ENCODE data around the gene NDUFAF8. TPM values are rescaled to one million over a fixed set of nuclear protein-coding genes. Genes with fewer than 3 reads are reported as not detected.
"Not testable (repeated sequence)": the region's sequence is repeated elsewhere in the genome, so short reads cannot be mapped to it uniquely, and the experiment has no call there.

NDUFAF8 gene
- total RNA-seq, 2 experiments from 2014 or later: 75.7 to 77.0 TPM

GRCh38 chr17:81221371-81221841, 17.7 kb upstream of the NDUFAF8 start:
- no peak for DNase-seq
- intact Hi-C loops (cut with micrococcal nuclease): loop anchor here (5.0 kb wide), 1 partner anchor 189 kb away; no protein-coding TSS in a partner anchor
- H3K36me3 Mint-ChIP-seq (ENCODE audit: low read depth): peaks cover 4% of the 10 kb centered on the region
- no peaks in the 10 kb centered on the region for H3K27me3 Mint-ChIP-seq (ENCODE audit: low read depth)
- peaks cover 16% of the 10 kb centered on the region for H3K4me1 Mint-ChIP-seq (ENCODE audit: low read depth)
- H3K9me3 Mint-ChIP-seq: no peaks in the 10 kb centered on the region
- H3K4me3 Mint-ChIP-seq: peak overlapping the region; percentile 68
- CTCF ChIA-PET: no interaction called here
- H3K27ac Mint-ChIP-seq: no peak overlapping the region

- intact Hi-C loops (cut with micrococcal nuclease): loop anchor here (5.0 kb wide), 1 partner anchor 190 kb away; no protein-coding TSS in a partner anchor
- CTCF ChIA-PET: no interaction called here
Observed at GRCh38 chr17:81221842-81222619, 17.1 kb upstream of the NDUFAF8 start.

GRCh38 chr17:81222620-81222905, 16.6 kb upstream of the NDUFAF8 start:
- DNase-seq: no peak
- Mint-ChIP-seq H3K27me3 (ENCODE audit: low read depth) (no peaks in the 10 kb centered on the region), H3K4me3 (peak overlapping the region; percentile 68), H3K36me3 (ENCODE audit: low read depth) (peaks cover 3% of the 10 kb centered on the region), H3K4me1 (ENCODE audit: low read depth) (peaks cover 16% of the 10 kb centered on the region), H3K27ac (no peak overlapping the region), H3K9me3 (no peaks in the 10 kb centered on the region)
- intact Hi-C loops (cut with micrococcal nuclease): loop anchor here (5.0 kb wide), 1 partner anchor 190 kb away; no protein-coding TSS in a partner anchor
- CTCF ChIA-PET: interaction anchor here (0.7 kb wide), 1 partner anchor 262 kb away, joined by 4 read pairs; no protein-coding TSS in a partner anchor

More at GRCh38 chr17:81221842-81222619, 17.1 kb upstream of the NDUFAF8 start:
- no peak overlapping the region for H3K27ac Mint-ChIP-seq
- peak overlapping the region; percentile 68 for H3K4me3 Mint-ChIP-seq
- no peaks in the 10 kb centered on the region for H3K27me3 Mint-ChIP-seq (ENCODE audit: low read depth)
- no peak for DNase-seq
- H3K36me3 Mint-ChIP-seq (ENCODE audit: low read depth): peaks cover 4% of the 10 kb centered on the region
- no peaks in the 10 kb centered on the region for H3K9me3 Mint-ChIP-seq
- H3K4me1 Mint-ChIP-seq (ENCODE audit: low read depth): peaks cover 16% of the 10 kb centered on the region

- Mint-ChIP-seq H3K4me3 (peak within 1 kb of the TSS; percentile 77), H3K4me1 (ENCODE audit: low read depth) (peaks cover 16% of the 10 kb centered on the region), H3K27me3 (ENCODE audit: low read depth) (no peaks in the 10 kb centered on the region), H3K9me3 (no peaks in the 10 kb centered on the region), H3K27ac (peak within 1 kb of the TSS; percentile 13), H3K36me3 (ENCODE audit: low read depth) (peaks cover 1% of the 10 kb centered on the region)
- CTCF ChIA-PET: interaction anchor here (0.7 kb wide), 1 partner anchor 261 kb away, joined by 4 read pairs; no protein-coding TSS in a partner anchor
- intact Hi-C loops (cut with micrococcal nuclease): loop anchor here (1.0 to 5.0 kb wide), 4 partner anchors 16 to 330 kb away; partner anchors contain the start of genes NDUFAF8 and TEPSIN
- DNase-seq: peak; percentile 100
Observed at GRCh38 chr17:81222906-81223761, 16.0 kb upstream of the NDUFAF8 start, which contains the start of gene CEP131. Gene CEP131 (minus strand): TSS chr17:81222965. CDS start chr17:81220056, 2,909 bp downstream.

GRCh38 chr17:81223762-81224130, 15.4 kb upstream of the NDUFAF8 start:
- Mint-ChIP-seq H3K4me1 (ENCODE audit: low read depth) (peaks cover 16% of the 10 kb centered on the region), H3K27me3 (ENCODE audit: low read depth) (no peaks in the 10 kb centered on the region), H3K27ac (peak overlapping the region; percentile 13), H3K9me3 (no peaks in the 10 kb centered on the region), H3K36me3 (ENCODE audit: low read depth) (peaks cover 1% of the 10 kb centered on the region), H3K4me3 (peak overlapping the region; percentile 77)
- no peak for DNase-seq
- intact Hi-C loops (cut with micrococcal nuclease): loop anchor here (1.0 to 5.0 kb wide), 4 partner anchors 16 to 330 kb away; partner anchors contain the start of genes NDUFAF8 and TEPSIN
- CTCF ChIA-PET: no interaction called here

GRCh38 chr17:81227630-81228029, 11.5 kb upstream of the NDUFAF8 start:
- DNase-seq; H3K27ac Mint-ChIP-seq; intact Hi-C loops (cut with micrococcal nuclease); H3K4me3 Mint-ChIP-seq; H3K4me1 Mint-ChIP-seq (ENCODE audit: low read depth); H3K27me3 Mint-ChIP-seq (ENCODE audit: low read depth); H3K9me3 Mint-ChIP-seq: not testable (repeated sequence)
- peaks cover 11% of the 10 kb centered on the region for H3K36me3 Mint-ChIP-seq (ENCODE audit: low read depth)
- CTCF ChIA-PET: interaction anchor here (0.5 kb wide), 1 partner anchor 1824 kb away, joined by 3 read pairs; no protein-coding TSS in a partner anchor

- no peak overlapping the region for H3K4me3 Mint-ChIP-seq
- DNase-seq: no peak
- H3K4me1 Mint-ChIP-seq (ENCODE audit: low read depth): peaks cover 7% of the 10 kb centered on the region
- no peak overlapping the region for H3K27ac Mint-ChIP-seq
- H3K36me3 Mint-ChIP-seq (ENCODE audit: low read depth): peaks cover 12% of the 10 kb centered on the region
- no peaks in the 10 kb centered on the region for H3K9me3 Mint-ChIP-seq
- H3K27me3 Mint-ChIP-seq (ENCODE audit: low read depth): no peaks in the 10 kb centered on the region
- intact Hi-C loops (cut with micrococcal nuclease): no loop called here
- CTCF ChIA-PET: no interaction called here
Observed at GRCh38 chr17:81228420-81228819, 10.7 kb upstream of the NDUFAF8 start.

- CTCF ChIA-PET: no interaction called here
- H3K27ac Mint-ChIP-seq: no peak overlapping the region
- H3K27me3 Mint-ChIP-seq (ENCODE audit: low read depth): no peaks in the 10 kb centered on the region
- peaks cover under 1% of the 10 kb centered on the region for H3K4me1 Mint-ChIP-seq (ENCODE audit: low read depth)
- DNase-seq: no peak
- H3K4me3 Mint-ChIP-seq: no peak overlapping the region
- H3K36me3 Mint-ChIP-seq (ENCODE audit: low read depth): peaks cover 12% of the 10 kb centered on the region
- H3K9me3 Mint-ChIP-seq: no peaks in the 10 kb centered on the region
- intact Hi-C loops (cut with micrococcal nuclease): no loop called here
Observed at GRCh38 chr17:81228834-81229665, 10.1 kb upstream of the NDUFAF8 start.

- Mint-ChIP-seq H3K9me3 (no peaks in the 10 kb centered on the region), H3K4me3 (no peak overlapping the region), H3K36me3 (ENCODE audit: low read depth) (peaks cover 12% of the 10 kb centered on the region), H3K27ac (no peak overlapping the region), H3K27me3 (ENCODE audit: low read depth) (no peaks in the 10 kb centered on the region), H3K4me1 (ENCODE audit: low read depth) (no peaks in the 10 kb centered on the region)
- intact Hi-C loops (cut with micrococcal nuclease): no loop called here
- DNase-seq: no peak
- CTCF ChIA-PET: no interaction called here
Observed at GRCh38 chr17:81229666-81229920, 9.5 kb upstream of the NDUFAF8 start.

GRCh38 chr17:81230043-81230820, 8.9 kb upstream of the NDUFAF8 start:
- H3K9me3 Mint-ChIP-seq: no peaks in the 10 kb centered on the region
- H3K27ac Mint-ChIP-seq: no peak overlapping the region
- intact Hi-C loops (cut with micrococcal nuclease): no loop called here
- no peaks in the 10 kb centered on the region for H3K4me1 Mint-ChIP-seq (ENCODE audit: low read depth)
- CTCF ChIA-PET: no interaction called here
- H3K36me3 Mint-ChIP-seq (ENCODE audit: low read depth): peaks cover 12% of the 10 kb centered on the region
- no peak for DNase-seq
- no peaks in the 10 kb centered on the region for H3K27me3 Mint-ChIP-seq (ENCODE audit: low read depth)
- no peak overlapping the region for H3K4me3 Mint-ChIP-seq

GRCh38 chr17:81231121-81231645, 7.9 kb upstream of the NDUFAF8 start:
- no peak overlapping the region for H3K27ac Mint-ChIP-seq
- no peak for DNase-seq
- H3K4me1 Mint-ChIP-seq (ENCODE audit: low read depth): peaks cover 1% of the 10 kb centered on the region
- no peaks in the 10 kb centered on the region for H3K27me3 Mint-ChIP-seq (ENCODE audit: low read depth)
- CTCF ChIA-PET: no interaction called here
- intact Hi-C loops (cut with micrococcal nuclease): no loop called here
- H3K36me3 Mint-ChIP-seq (ENCODE audit: low read depth): peaks cover 12% of the 10 kb centered on the region
- no peaks in the 10 kb centered on the region for H3K9me3 Mint-ChIP-seq
- H3K4me3 Mint-ChIP-seq: no peak overlapping the region
